HepG2 (cell line): ENCODE results near the gene PIK3C3. TPM values are rescaled to one million over a fixed set of nuclear protein-coding genes. Genes with fewer than 3 reads are reported as not detected.
A peak's percentile ranks its signal among the peaks of the same experiment; 100 is the strongest.

Source experiments
- ATAC-seq: fragments of 200-7000 bp; cut with Tn5 transposase; 3 replicates; pipeline ENCODE4 v1.9.1; 2020; ENCODE audit warnings: mild to moderate bottlenecking, moderate library complexity
- BruUV-seq: library from RNA; stranded (reverse); fragments of 400-500 nt; replicated peaks from 2 replicates; lab custom pipeline; 2021; lab: Mats Ljungman, UMichigan
- CTCF ChIA-PET: fragments of 300-600 bp; formaldehyde crosslinking; extraction: SDS; loops from one replicate; lab custom pipeline; 2021; ENCODE audit warnings: low total read pairs, inconsistent platforms, low intra/inter-chr PET ratio; lab: Yijun Ruan, JAX
- POLR2A ChIA-PET: fragments of 350-600 bp; sonication (Branson Sonifier 250); formaldehyde crosslinking; loops from one replicate; lab custom pipeline; 2020; ENCODE audit warnings: antibody characterized with exemption, inconsistent platforms; lab: Yijun Ruan, JAX
- DNase-seq: peaks from one replicate; pipeline ENCODE4 v3.0.0-alpha.2; 2015; ENCODE audit warnings: low spot score
- FAIRE-seq: peaks from 3 replicates; lab custom pipeline; 2011; peaks lifted over from hg19 to GRCh38; lab: Jason Lieb, UNC
- H2AFZ ChIP-seq: one replicate; pipeline ENCODE4 v1.6.1; 2011; ENCODE audit warnings: low read length, inconsistent platforms
- H3K27ac ChIP-seq: fragments of 300-600 bp; 3 replicates; pipeline ENCODE4 v1.8.0; 2011; ENCODE audit warnings: mixed run types, mild to moderate bottlenecking, mixed read lengths, low read length, inconsistent platforms; ENCODE audit not compliant: insufficient read depth; ENCODE audit errors: extremely low read length
- H3K27me3 ChIP-seq, 2 experiments: fragments of 200-600 bp in 1 of 2; 2 replicates in 1 of 2; 3 replicates in 1 of 2; pipeline versions ENCODE4 v1.6.0 to v1.8.0; 2011; ENCODE audit warnings: low read length in 2 of 2, mild to moderate bottlenecking in 2 of 2, moderate library complexity in 2 of 2, inconsistent platforms in 1 of 2; ENCODE audit not compliant: insufficient read depth in 2 of 2, control insufficient read depth in 1 of 2
- H3K36me3 ChIP-seq, 2 experiments: fragments of 200-600 bp in 1 of 2; replicated peaks in 1 of 2; 2 replicates in 1 of 2; 3 replicates in 1 of 2; pipeline versions ENCODE4 v1.5.1 to v1.8.0; 2011; ENCODE audit warnings: low read length in 2 of 2, inconsistent platforms in 1 of 2; ENCODE audit not compliant: insufficient read depth in 2 of 2, control insufficient read depth in 1 of 2
- H3K4me1 ChIP-seq: 2 replicates; pipeline ENCODE4 v1.5.1; 2012; ENCODE audit warnings: low read length, inconsistent platforms; ENCODE audit not compliant: insufficient read depth
- H3K4me2 ChIP-seq: 2 replicates; pipeline ENCODE4 v1.6.0; 2011; ENCODE audit warnings: low read depth, low read length, inconsistent platforms
- H3K4me3 ChIP-seq, 3 experiments: fragments of 200-600 bp in 1 of 3; sonication (generic), shearing (Covaris generic) in 1 of 3; replicated peaks in 1 of 3; 2 replicates each; pipeline ENCODE4 v1.5.1; 2011 to 2016; ENCODE audit warnings: low read length in 3 of 3, inconsistent platforms in 2 of 3, low read depth in 2 of 3, mild to moderate bottlenecking in 2 of 3, control low read depth in 1 of 3, mixed read lengths in 1 of 3; ENCODE audit not compliant: insufficient read depth in 1 of 3
- H3K79me2 ChIP-seq: one replicate; pipeline ENCODE4 v1.6.1; 2011; ENCODE audit warnings: low read length, inconsistent platforms; ENCODE audit not compliant: insufficient read depth
- H3K9ac ChIP-seq: 2 replicates; pipeline ENCODE4 v1.6.0; 2011; ENCODE audit warnings: mild to moderate bottlenecking, low read depth, low read length, inconsistent platforms; ENCODE audit not compliant: insufficient read depth
- H3K9me3 ChIP-seq: 2 replicates; pipeline ENCODE4 v1.5.1; 2012; ENCODE audit warnings: mild to moderate bottlenecking, low read length
- H4K20me1 ChIP-seq: 2 replicates; pipeline ENCODE4 v1.6.0; 2011; ENCODE audit warnings: inconsistent platforms, mild to moderate bottlenecking, low read length, moderate library complexity; ENCODE audit not compliant: insufficient read depth
- AGO2 ChIP-seq: fragments of 200-400 bp; formaldehyde crosslinking; optimal IDR thresholded peaks from 2 replicates; pipeline ENCODE3; 2017; ENCODE audit warnings: mild to moderate bottlenecking, low read depth, low read length, moderate library complexity
- ATF1 ChIP-seq: IDR thresholded peaks from 2 replicates; pipeline ENCODE4 v1.6.1; 2016; ENCODE audit warnings: mild to moderate bottlenecking, control low read depth
- DNMT1 ChIP-seq: sonication (generic); formaldehyde crosslinking; IDR thresholded peaks from 2 replicates; pipeline ENCODE4 v1.5.1; 2020; ENCODE audit warnings: mild to moderate bottlenecking, missing genetic modification reagents
- HOXA7 ChIP-seq: sonication (generic); formaldehyde crosslinking; IDR thresholded peaks from 2 replicates; pipeline ENCODE4 v1.8.1; 2022; ENCODE audit warnings: mild to moderate bottlenecking, missing genetic modification reagents, moderate library complexity
- KAT7 ChIP-seq: IDR thresholded peaks from 2 replicates; pipeline ENCODE4 v1.6.1; 2018; ENCODE audit warnings: borderline replicate concordance, missing compliant biosample characterization
- RBAK ChIP-seq: sonication (generic); formaldehyde crosslinking; IDR thresholded peaks from 2 replicates; pipeline ENCODE4 v1.5.1; 2020; ENCODE audit warnings: mild to moderate bottlenecking, missing genetic modification reagents
- SIN3A ChIP-seq: IDR thresholded peaks from 2 replicates; pipeline ENCODE4 v1.6.1; 2011; ENCODE audit warnings: low read depth, mild to moderate bottlenecking, control low read depth, low read length, borderline replicate concordance
- SPEN ChIP-seq: sonication (generic); formaldehyde crosslinking; IDR thresholded peaks from 2 replicates; pipeline ENCODE4 v1.5.1; 2020; ENCODE audit warnings: low read depth, mild to moderate bottlenecking, missing genetic modification reagents
- SRSF4 ChIP-seq: fragments of 200-400 bp; formaldehyde crosslinking; IDR thresholded peaks from one replicate; pipeline ENCODE4 v1.6.1; 2018; ENCODE audit warnings: mild to moderate bottlenecking, low read depth, low read length, moderate library complexity; ENCODE audit not compliant: poor library complexity, severe bottlenecking
- TBP ChIP-seq: sonication (generic); formaldehyde crosslinking; IDR thresholded peaks from 2 replicates; pipeline ENCODE4 v1.5.0; 2020; ENCODE audit warnings: missing genetic modification reagents
- YEATS4 ChIP-seq: sonication (generic); formaldehyde crosslinking; IDR thresholded peaks from 2 replicates; pipeline ENCODE4 v1.4.0; 2020; ENCODE audit warnings: missing genetic modification reagents, borderline replicate concordance
- ZBTB7B ChIP-seq: sonication (generic); formaldehyde crosslinking; IDR thresholded peaks from 2 replicates; pipeline ENCODE4 v1.4.0; 2020; ENCODE audit warnings: missing genetic modification reagents
- ZFX ChIP-seq: sonication (generic); formaldehyde crosslinking; IDR thresholded peaks from 2 replicates; pipeline ENCODE4 v1.4.0; 2020; ENCODE audit warnings: mild to moderate bottlenecking, low read depth, missing genetic modification reagents, moderate library complexity
- ZNF292 ChIP-seq: sonication (generic); formaldehyde crosslinking; IDR thresholded peaks from 2 replicates; pipeline ENCODE4 v1.8.1; 2022; ENCODE audit warnings: mild to moderate bottlenecking, low read depth, missing genetic modification reagents, borderline replicate concordance
- ZNF33B ChIP-seq: sonication (generic); formaldehyde crosslinking; IDR thresholded peaks from 2 replicates; pipeline ENCODE4 v1.5.1; 2020; ENCODE audit warnings: mild to moderate bottlenecking, missing genetic modification reagents
- ZNF747 ChIP-seq: sonication (generic); formaldehyde crosslinking; IDR thresholded peaks from 2 replicates; pipeline ENCODE4 v1.8.1; 2023; ENCODE audit warnings: missing genetic modification reagents, mild to moderate bottlenecking, borderline replicate concordance
- WGBS: methylation state at CpG from one replicate; pipeline ENCODE4 v1.1.6; 2017; ENCODE audit warnings: low lambda C conversion rate; 5-methylcytosine and 5-hydroxymethylcytosine counted together
- in situ Hi-C: cut with HindIII; loops from 2 replicates; pipeline ENCODE4 v1.10.0; 2017; ENCODE audit warnings: low pct_unique_long_range_greater_than_20kb; ENCODE audit not compliant: extremely low pct_ligation_motif_present
- intact Hi-C: fragments of 100-400 bp; cut with micrococcal nuclease; formaldehyde crosslinking; loops from one replicate; pipeline ENCODE4 v1.10.0; 2022; ENCODE audit not compliant: unreplicated experiment
- polyA plus RNA-seq, 8 experiments: library from polyadenylated mRNA; depleted of rRNA in 3 of 8; stranded (reverse) in 7 of 8; unstranded in 1 of 8; fragments of >200 nt; fragmentation: Illumina TruSeq in 4 of 8; extraction: Trizol in 4 of 8; gene quantifications; 2 replicates each; pipeline versions ENCODE4 v1.2.1 to v1.2.3, GENCODE V29; 2011 to 2016; ENCODE audit warnings: low read depth in 4 of 8, missing spikeins in 1 of 8, mixed read lengths in 1 of 8; ENCODE audit not compliant: insufficient read depth in 1 of 8
- total RNA-seq, 5 experiments: library from RNA; depleted of rRNA; stranded (reverse); fragments of >200 nt; fragmentation: Illumina TruSeq; extraction: Trizol; gene quantifications; 2 replicates each; pipeline ENCODE4 v1.2.3, GENCODE V29; 2016; ENCODE audit warnings: low read depth in 1 of 5
- TF ChIP-seq, protein P1 (sequence below): sonication (generic); formaldehyde crosslinking; IDR thresholded peaks from 2 replicates; pipeline ENCODE4 v1.4.0; 2020; ENCODE audit warnings: mild to moderate bottlenecking, missing genetic modification reagents, borderline replicate concordance
- TF ChIP-seq, protein P2 (sequence below): IDR thresholded peaks from 2 replicates; pipeline ENCODE4 v1.6.1; 2016

The PIK3C3 gene
- total and polyA plus RNA-seq, 2 of the 13 experiments (the other 11 are each of a cell fraction or from before 2014, with no cell fraction given), result 42.8 to 46.4 TPM

DNA sequence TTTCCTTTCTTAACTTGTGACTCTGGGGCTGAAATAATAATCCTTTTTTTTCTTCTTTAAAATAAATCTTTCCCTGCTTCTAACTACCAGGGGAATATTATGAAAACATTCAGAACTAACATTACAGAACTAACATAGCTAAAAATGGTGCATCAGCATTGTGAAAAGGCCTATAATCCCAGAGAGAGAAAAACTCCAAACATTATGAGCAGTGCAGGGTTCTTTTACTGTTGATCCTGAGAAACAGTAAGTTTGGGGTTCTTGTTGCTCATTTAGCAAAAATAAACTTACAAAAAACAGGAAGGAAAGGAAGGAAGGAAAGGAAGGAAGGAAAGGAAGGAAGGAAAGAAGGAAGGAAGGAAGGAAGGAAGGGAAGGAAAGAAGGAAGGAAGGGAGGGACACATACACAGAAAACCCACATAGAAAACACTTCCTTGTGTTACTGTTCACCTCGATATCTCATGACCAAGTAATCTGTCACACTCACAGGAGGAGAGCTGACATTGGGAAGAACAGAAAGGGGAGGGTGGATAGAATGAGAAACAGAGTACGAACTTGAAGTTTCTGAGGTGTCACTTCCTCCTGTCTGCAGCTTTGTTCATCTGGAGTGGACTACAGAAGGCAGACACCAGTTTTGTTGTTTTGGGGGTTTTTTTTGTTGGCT, 18.4 kb upstream of the PIK3C3 start (continued):
- TF ChIP-seq, protein P1, sequence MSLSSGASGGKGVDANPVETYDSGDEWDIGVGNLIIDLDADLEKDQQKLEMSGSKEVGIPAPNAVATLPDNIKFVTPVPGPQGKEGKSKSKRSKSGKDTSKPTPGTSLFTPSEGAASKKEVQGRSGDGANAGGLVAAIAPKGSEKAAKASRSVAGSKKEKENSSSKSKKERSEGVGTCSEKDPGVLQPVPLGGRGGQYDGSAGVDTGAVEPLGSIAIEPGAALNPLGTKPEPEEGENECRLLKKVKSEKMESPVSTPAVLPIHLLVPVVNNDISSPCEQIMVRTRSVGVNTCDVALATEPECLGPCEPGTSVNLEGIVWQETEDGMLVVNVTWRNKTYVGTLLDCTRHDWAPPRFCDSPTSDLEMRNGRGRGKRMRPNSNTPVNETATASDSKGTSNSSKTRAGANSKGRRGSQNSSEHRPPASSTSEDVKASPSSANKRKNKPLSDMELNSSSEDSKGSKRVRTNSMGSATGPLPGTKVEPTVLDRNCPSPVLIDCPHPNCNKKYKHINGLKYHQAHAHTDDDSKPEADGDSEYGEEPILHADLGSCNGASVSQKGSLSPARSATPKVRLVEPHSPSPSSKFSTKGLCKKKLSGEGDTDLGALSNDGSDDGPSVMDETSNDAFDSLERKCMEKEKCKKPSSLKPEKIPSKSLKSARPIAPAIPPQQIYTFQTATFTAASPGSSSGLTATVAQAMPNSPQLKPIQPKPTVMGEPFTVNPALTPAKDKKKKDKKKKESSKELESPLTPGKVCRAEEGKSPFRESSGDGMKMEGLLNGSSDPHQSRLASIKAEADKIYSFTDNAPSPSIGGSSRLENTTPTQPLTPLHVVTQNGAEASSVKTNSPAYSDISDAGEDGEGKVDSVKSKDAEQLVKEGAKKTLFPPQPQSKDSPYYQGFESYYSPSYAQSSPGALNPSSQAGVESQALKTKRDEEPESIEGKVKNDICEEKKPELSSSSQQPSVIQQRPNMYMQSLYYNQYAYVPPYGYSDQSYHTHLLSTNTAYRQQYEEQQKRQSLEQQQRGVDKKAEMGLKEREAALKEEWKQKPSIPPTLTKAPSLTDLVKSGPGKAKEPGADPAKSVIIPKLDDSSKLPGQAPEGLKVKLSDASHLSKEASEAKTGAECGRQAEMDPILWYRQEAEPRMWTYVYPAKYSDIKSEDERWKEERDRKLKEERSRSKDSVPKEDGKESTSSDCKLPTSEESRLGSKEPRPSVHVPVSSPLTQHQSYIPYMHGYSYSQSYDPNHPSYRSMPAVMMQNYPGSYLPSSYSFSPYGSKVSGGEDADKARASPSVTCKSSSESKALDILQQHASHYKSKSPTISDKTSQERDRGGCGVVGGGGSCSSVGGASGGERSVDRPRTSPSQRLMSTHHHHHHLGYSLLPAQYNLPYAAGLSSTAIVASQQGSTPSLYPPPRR (CRISPR knock-in tag), result no peak
- TF ChIP-seq DNMT1 (CRISPR knock-in tag), result no peak
- TF ChIP-seq KAT7 (CRISPR knock-in tag), result no peak

DNA sequence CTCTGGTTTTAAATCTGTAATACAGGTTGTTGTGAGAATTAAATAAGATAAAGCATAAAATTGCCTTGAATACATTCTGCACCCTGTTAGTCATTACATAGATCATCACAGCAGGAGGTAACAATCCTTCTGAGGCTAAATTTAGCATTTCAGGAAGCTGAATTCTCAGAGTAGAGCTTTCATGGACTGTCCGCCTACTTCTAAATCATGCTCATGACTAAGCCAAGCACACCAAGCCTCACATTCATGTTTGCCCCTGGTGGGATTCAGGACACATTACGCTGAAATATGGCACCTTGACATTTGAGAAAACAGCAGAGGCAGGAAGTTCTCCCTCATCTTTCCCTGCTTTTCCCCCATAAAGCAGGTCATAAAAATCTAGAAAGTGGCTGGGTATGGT, 16.6 kb upstream of the PIK3C3 start:
- POLR2A ChIA-PET, result no interaction called here
- BruUV-seq, result no TSS peak
- Histone ChIP-seq H3K9me3 (no peaks in the 10 kb centered on the region), H3K27me3 (no peaks in the 10 kb centered on the region; a peak in 1 of 5 replicates), H3K4me2 (no peak overlapping the region), H3K79me2 (no peaks in the 10 kb centered on the region), H3K4me3 (no peak overlapping the region), H3K36me3 (no peaks in the 10 kb centered on the region), H4K20me1 (no peaks in the 10 kb centered on the region), H2AFZ (no peak overlapping the region), H3K27ac (no peak overlapping the region), H3K4me1 (no peaks in the 10 kb centered on the region), H3K9ac (no peak overlapping the region)
- DNase-seq (no peak), ATAC-seq (peak; percentile 47; the same call in 1 of the 3 replicates), FAIRE-seq (no peak)
- CTCF ChIA-PET, result no interaction called here
- 88% methylated on average over 2 of the region's 2 CpGs for WGBS
- intact Hi-C loops, result no loop called here
- in situ Hi-C loops, result no loop called here
- TF ChIP-seq, protein P2, sequence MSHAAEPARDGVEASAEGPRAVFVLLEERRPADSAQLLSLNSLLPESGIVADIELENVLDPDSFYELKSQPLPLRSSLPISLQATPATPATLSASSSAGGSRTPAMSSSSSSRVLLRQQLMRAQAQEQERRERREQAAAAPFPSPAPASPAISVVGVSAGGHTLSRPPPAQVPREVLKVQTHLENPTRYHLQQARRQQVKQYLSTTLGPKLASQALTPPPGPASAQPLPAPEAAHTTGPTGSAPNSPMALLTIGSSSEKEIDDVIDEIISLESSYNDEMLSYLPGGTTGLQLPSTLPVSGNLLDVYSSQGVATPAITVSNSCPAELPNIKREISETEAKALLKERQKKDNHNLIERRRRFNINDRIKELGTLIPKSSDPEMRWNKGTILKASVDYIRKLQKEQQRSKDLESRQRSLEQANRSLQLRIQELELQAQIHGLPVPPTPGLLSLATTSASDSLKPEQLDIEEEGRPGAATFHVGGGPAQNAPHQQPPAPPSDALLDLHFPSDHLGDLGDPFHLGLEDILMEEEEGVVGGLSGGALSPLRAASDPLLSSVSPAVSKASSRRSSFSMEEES (CRISPR knock-in tag), result no peak
- TF ChIP-seq ZNF33B (no peak), YEATS4 (CRISPR knock-in tag) (no peak), HOXA7 (CRISPR knock-in tag) (no peak), SRSF4 (no peak), AGO2 (no peak), ATF1 (CRISPR knock-in tag) (no peak), ZFX (CRISPR knock-in tag) (no peak), ZNF292 (CRISPR knock-in tag) (no peak), ZNF747 (CRISPR knock-in tag) (no peak), SIN3A (no peak), TBP (CRISPR knock-in tag) (no peak), RBAK (CRISPR knock-in tag) (no peak), SPEN (no peak), ZBTB7B (no peak)
